Measurements from ENCODE around the gene EPSTI1.
"Not testable (repeated sequence)": the region's sequence is repeated elsewhere in the genome, so short reads cannot be mapped to it uniquely, and the experiment has no call there.

Gene EPSTI1

DNA sequence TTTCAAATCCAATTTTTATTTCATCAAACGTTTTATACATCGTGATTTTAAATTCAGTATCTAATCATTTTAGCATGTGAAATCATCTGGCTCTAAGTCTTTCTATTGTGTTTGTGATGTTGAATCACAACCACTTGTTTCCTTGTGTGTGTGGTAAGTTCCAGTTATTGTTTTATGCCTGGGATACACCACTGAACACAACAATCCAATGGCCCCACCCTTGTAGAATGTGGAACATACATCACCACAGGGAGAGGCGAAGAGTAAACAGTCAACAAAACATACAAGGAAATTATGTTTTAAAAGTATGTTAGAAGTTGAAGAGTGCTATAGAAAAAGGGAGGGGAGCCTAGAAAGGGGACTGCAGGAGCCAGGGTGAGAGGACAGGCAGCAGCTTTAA is 100.5 kb downstream of the EPSTI1 start:
- DNase-seq: no peak

DNA sequence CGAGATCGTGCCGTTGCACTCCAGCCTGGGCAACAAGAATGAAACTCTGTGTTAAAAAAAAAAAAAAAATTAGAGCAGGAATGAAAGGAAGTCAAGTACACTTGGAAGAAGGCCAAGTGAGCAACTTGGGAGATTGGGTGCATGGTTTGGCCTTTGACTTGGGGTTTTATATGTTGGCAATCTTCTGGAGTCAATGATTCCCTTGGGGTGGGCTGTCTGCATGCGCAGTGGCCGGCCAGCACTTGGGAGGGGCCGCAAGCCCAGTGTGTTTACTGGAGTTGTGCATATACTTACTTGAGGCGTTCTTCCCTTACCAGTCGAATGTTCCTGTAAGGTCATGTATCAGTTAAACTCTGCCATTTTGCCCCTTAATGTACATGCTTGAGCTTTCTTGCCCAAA is 106.7 kb downstream of the EPSTI1 start:
- DNase-seq: no peak

DNA sequence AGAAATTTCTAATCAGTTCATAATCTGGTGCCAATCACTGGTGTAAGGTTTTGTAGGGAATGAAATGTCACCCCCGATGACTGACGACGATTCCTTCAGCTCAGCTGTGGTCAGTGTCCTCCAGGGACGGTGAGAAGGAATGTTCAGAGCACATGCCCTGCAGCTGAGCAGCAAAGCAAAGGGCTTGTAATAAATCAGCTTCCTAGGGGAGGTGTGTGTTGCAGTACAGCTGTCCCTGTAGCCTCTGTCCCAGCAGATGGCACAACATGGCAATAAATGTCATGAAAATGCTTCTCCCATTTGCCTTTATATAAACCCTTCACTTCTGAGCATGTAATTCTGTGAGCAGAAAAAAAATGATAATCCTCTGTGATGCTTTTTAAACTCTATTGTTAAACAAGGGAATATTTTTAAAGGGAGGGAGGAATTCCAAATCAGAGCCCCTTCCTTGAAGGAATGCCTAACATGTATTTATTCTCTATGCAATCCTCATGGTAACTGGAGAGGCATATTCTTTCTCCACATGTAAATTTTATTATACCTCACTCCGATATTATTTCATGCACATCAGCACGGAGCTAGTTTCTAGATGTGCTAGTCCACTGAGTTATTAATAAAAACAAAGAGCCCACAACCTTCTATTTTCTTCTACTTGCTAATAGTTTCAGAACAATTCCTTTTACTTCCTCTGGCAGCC is 108.1 kb downstream of the EPSTI1 start:
- no peak for DNase-seq

DNA sequence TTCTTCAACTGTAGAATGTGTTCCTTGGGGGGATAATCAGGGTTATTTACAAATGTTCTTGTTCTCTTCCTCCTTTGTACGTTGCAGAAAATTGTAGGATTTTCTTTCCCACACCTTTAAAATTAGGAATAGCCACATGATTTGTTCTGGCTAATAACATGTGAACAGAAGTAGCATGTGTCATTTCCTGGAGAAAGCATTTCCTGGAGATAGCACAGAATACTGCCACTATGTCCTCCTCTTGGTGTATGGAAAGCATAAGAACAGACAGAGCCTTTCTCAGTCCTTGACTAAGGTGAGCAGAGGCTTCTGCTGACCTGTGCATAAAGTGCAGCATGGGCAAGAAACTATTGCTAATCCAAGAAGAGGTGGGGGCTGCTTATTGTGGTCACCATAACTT is 108.9 kb downstream of the EPSTI1 start:
- DNase-seq: no peak

DNA sequence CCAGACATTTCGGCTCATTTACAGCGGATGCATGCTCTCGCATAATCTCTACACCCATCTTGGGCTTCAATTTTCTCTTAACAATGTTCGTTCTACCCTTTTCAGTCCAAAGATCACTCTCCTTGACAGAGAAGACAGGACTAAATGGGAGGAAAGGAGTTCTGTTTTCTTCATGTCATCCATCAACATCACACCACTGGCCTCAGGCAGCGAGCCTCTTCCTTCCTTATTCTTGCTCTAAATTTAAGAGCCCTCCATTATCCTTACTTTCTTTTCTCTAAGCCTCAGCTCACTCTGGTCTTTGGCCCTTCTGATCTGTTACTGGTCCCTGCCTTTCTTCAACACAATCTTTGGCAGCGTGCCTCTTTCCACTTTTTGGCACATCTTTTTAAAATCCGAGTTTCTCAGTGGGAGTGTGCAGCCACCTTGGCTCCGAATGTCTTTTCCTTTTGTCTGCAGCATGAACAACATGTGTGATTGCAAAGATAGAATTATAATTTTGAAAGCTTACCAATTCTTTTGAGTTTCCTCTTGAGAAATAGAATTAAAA is 111.9 kb downstream of the EPSTI1 start:
- DNase-seq: no peak

DNA sequence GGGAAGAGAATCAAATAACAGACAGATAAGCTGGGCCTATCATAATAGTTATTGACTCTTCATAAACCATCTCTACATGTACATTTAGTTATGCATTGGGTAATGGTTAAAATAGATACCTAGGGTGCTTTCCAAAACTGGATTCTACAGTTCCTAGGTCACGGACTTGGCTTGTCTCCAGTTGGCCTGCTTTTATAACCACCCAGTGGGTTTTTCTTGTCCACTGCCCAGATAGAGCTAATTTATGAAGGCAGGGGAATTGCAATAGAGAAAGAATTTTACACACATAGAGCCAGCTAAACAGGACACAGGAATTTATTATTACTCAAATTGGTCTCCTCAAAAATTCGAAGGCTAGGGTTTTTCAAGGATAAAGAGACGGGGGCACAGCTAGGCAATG is 113.3 kb downstream of the EPSTI1 start:
- DNase-seq: no peak

DNA sequence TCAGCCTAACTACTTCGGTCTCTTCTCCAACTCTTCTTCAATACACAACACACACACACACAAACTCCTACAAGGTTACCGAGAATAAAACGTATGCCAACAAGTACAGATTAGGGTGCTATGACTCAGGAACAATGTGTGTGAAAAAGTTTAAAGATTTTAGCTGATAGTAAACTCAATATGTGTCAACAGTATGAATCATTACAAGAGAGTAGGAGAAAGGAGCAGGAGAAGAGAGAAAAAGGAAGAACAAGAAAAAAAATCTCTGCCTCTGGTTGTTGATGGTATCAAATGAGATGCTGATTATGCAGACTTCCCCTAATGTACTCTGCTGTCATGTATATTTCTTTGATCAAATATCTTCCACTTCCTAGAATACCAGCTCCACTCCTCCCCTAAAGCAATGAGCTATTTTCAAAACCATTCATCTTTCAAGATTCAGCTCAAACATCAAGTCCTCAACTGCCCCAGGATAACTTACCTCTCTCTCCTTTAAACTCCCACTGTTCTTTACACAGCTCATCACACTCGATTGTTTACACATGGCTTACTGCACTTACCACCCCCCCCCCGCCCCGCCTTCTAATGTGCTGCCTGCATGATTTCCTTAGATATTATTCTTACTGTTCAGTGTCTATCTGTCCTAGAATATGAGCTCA is 115.0 kb downstream of the EPSTI1 start:
- DNase-seq: no peak

DNA sequence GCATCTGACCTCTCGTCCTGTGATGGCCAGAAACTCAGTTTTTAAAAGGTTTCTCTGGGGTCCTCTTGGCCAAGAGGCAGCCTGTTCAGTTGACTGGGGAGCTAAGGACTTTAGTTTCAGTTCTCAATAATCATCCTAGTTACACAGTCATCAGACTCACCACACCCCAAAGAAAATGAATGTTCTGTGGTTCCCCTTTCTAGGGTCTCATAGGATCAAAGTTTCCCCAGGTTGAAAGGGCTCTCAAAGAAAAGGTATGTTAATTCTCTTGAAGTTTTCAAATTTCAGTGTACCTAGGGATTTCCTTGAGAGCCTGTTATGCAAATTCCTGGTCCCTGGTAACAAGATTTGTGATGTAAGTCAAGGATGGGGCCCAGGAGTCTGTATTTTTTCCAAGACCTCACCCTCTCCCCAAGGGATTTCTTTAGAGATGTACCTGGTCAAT is 115.7 kb downstream of the EPSTI1 start:
- no peak for DNase-seq

DNA sequence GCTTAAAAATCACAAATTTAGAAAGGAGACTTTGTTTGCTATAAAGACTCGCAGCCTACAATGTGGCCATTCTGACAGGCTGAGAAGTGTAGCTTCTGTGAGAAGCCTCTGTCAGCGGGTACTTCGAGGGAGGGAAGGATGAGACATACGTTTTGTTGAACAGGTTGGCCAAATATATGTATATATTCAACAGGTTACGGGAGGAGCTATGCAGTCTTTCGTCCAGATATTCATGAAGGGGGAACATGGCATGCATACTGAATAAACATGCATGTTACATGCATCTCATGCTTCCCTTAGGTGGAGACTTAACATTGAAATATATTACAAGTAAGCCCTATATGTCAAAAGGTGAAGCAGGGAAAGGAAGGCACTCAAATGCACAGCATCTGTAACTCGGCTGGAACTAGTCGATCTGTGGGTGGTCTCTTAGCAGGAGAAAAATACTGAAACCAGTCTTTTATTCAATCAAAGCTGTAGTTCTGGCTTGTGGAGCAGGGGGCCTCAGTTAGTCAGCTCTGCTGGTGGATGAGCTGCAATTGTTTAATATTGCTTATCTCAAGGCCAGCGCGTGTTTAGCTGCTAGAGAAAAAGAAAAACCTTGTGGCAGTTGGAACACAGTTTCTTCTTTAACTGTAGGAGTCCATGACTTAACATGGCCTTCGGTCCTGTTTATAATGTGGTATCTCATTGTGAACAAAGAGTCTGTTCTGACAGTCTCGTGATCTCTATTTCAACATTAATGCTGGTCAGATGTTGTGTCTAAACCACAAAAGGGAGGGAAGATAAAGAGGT is 116.4 kb downstream of the EPSTI1 start:
- DNase-seq: no peak

DNA sequence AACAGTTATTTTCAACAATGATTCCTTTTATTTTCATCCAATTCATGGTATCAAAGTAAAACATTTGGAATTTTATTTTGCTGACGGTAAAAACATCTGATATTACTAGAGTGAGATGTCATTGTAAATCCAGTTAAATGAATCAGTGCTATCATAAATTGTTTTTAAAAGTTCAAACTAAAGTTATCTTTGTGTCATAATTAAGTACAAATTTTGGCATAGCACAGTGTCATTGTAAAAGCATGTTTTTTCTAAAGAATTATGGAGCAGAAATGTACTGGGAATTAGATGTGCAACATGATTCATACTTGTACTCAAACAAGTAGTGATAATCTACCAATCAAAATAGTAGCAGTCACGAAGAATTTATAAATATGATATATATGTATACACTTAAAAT is 117.8 kb downstream of the EPSTI1 start:
- DNase-seq: no peak

DNA sequence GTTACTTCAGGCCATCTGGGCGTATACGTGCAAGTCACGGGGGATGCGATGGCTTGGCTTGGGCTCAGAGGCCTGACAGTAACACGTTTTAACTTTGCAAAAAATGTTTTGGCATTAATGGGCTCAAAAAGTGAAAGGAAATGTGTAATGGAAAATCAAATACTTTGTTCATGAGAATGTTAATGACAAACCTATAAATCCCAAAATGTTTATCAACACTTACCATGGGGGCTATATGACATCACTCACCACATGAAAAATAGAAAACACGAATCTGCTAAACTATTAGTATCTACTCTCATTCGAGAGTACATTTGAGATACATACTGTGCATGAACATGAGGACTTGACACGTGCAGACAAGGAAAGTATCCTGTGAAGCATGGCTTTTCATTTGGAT is 119.0 kb downstream of the EPSTI1 start:
- no peak for DNase-seq

DNA sequence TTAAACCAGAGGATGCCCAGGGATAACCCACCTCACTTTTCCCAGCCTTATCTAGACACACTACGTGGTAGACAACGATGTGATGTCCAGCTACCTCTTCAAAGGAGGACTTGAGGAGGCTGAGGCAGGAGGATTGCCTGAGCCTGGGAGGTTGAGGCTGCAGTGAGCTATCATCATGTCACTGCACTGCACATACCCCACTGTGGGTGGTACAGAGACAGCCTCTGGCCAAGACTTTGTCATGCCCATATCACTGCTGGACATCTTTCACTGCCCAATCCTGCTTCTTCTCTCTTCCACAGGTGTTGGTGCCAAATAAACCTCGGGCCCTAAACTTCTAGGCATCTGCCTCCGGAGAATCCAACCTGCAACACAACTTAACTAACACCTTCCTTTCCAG is 124.8 kb downstream of the EPSTI1 start:
- DNase-seq: no peak

DNA sequence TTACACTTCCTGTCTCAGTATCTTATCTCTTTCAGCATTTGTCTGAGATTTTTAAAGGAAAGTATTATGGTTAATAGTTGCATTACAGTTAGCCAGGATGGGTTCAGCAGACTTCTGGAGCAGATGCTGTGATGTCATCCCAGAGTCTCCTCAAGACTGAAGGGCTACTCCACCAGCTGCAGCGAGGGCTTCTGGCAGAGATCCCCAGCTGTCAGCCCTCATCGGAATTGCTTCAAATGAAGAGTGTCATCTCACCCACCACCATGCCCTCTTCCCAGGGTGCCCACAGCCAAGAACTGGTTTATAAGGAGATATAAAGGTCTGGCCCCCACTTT is 126.3 kb downstream of the EPSTI1 start:
- DNase-seq: no peak

DNA sequence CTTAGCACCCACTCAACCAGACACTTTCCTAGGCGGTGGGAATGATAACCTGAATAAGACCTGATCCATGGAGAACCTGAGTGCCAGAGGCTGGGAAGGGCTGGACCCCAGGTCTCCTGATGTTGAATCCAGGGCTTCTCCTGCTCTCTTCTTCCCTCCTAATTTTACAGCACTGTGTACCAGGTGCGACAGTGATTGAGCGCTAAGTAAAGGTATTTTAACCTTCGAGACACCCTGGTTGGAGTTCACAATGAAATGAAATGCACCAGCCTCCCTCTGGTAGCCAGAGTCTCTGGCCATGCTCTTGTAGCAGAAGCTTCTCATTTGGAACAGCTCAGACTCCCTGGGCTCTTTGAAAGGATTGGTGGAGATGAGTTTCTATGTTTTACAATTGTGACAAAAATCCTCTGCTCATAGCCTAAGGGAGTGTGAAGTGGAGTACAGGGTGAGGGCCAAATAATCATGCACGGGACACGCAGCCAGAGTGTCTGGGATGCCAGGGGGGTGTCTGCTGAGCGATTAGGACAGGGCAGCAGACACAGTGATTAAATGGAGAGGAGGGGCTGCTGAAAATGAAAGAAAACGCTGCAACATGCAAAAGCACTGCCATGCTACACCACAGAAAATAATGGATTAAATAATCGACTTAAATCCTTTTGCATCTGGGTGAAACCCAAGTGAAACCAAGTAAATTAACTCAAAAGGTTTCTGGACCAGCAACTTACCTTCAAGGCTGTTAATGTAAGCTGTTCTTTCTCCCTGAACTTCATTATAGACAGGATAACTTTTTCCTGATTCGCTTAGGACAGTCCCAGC is 126.9 kb downstream of the EPSTI1 start:
- DNase-seq: no peak

DNA sequence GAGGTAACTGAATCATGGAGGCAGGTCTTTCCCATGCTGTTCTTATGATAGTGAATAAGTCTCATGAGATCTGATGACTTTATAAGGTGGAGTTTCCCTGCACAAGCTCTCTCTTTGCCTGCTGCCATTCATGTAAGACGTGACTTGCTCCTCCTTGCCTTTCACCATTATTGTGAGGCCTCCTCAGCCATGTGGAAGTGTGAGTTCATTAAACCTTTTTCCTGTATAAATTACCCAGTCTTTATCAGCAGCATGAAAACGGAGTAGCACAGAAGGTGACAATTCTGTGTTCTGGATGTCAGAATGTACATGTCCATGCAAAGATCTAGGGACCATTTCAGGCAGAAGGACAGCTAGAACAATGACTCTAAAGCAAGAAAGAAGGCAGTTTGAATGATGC is 129.7 kb downstream of the EPSTI1 start:
- DNase-seq: not testable (repeated sequence)

DNA sequence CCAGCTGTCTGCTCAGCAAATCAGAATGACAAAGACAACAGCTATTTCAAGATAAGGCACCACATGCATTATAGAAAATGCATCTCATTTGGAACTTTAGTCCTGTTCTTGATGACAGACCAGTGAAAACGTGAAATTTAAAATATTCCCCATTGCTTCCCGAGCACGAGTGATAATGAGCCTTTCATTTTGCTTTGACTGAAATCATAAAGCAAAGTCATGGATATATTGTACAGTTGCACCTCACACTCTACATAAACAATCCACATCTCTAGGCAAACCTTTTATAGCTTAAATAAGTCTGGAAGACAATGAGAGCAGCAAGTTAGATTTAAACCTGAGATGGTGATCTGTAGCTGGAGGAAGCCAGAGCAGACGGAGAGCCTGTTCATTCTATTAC is 131.6 kb downstream of the EPSTI1 start:
- no peak for DNase-seq

DNA sequence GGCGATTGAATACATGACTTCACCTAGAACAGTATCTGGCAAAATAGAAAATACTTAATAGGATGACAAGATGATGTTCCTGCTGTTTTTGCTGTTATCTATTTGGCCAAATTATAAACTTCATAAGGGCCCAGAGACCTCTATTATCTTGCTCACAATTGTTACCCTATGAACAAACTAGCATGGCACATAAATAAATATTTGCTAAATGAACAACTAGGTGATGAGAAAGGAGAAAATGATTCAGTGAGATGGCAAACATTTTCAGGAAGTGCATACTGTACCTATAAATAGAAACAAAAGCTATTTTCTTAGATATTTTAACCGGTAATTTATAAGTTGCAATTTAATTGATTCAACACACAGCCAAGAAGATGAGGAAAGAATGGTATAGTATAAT is 132.3 kb downstream of the EPSTI1 start:
- DNase-seq: no peak

DNA sequence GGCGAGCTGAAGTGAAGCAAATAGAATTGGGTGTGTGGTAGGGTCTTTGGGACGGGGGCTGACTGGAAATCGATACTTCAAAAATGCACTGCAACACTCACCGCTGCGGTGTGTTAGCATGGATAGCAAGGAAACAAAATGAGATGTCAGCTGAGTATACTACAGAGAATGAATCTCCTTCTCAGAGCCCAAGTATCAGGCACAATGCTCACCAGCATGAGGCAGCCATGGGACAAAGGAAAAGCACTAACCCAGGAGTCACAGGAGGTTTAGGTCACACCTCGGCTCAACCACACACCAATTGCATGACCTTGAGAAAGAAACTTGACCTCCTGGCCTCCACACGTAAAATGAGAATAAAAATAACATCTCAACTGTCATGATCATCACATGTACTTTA is 136.6 kb downstream of the EPSTI1 start:
- no peak for DNase-seq

DNA sequence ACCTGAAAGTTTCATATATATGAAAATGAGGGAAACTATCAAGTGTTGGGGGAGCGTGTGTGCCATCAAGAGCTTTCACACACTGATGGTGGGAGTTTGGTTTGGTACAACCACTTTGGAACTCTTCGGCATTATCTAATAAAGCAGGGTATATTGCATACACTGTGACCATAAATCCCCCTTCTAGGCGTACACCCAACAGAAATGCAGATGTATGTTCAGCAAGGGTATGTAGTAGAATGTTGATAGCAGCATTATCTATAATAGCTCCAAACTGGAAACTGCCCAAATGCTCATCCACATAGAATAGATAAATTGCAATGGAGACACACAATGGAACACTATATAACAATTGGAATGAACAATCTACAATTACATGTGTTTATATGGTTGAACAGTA is 139.9 kb downstream of the EPSTI1 start:
- DNase-seq: no peak

DNA sequence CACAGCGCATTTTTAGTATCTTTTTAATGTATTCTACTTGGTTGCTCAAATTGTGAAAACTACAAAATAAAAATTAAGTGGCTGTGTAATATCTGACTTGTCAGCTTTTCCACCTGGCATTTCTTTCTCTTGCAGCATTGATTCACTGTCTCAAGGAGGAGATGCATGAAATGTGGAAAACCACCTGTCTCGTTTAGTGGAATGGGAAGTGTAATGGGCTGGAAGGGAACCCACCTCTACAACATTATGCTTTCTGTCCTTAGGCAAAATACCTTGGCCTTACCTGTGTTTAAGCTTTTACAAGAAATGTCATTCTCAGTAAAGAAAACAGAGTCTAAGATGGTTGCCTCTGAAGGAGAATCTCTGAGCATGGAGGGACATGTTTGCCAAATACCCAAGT is 142.8 kb downstream of the EPSTI1 start:
- no peak for DNase-seq

DNA sequence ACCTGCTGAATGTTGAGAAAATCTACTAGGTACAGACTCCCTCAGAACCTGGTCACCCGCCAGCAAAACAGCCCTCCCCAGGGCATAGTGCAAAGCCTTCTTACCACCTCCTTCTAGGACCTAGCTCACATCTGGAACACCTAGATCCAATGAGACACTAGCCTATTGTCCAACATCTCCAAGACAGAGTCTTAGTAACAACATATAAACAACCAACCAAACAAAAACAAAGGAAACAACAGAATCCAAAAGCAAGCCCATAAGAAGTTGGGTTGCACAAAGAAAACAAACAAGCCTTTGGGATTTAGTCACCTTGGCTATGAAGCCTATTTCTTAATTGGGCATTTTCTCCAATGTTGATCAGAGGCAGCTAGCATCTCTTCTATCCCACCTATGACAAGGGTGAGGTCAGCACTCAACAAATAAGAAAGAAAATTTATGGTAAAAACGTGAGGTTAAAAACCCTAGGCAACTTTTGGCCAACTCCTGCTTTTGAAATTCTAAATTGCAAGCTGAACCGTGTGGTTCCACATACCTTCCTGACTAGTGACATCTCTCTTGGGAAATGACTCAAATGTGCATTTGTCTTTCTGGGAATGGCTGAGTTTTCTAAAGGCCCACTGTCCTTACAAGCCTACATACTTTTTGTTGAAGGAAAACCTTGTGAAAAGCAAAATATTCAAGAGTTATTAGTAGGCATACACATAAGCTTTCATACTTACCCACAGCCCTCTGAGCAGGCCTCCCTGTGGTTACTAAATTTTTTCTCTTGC is 144.0 kb downstream of the EPSTI1 start:
- DNase-seq: no peak

All from NCI-H1417 treated with DMSO at 0.1 percent for 48 hours (cell line).